HG03521 (cell line): ENCODE data around the gene TMEM128.
A peak's percentile ranks its signal among the peaks of the same experiment; 100 is the strongest.

Source experiments
- ATAC-seq: cut with Tn5 transposase; IDR thresholded peaks from one replicate; pipeline ENCODE4 v1.9.1; 2021; ENCODE audit warnings: mild to moderate bottlenecking, moderate library complexity; ENCODE audit not compliant: unreplicated experiment

The TMEM128 gene, protein sequence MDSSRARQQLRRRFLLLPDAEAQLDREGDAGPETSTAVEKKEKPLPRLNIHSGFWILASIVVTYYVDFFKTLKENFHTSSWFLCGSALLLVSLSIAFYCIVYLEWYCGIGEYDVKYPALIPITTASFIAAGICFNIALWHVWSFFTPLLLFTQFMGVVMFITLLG

GRCh38 chr4:4248029-4248884 is at the start of gene TMEM128:
TSS of gene TMEM128 (minus strand) at chr4:4248223. CDS start at chr4:4248202, 21 bp downstream.
- peak; percentile 94 for ATAC-seq

DNA sequence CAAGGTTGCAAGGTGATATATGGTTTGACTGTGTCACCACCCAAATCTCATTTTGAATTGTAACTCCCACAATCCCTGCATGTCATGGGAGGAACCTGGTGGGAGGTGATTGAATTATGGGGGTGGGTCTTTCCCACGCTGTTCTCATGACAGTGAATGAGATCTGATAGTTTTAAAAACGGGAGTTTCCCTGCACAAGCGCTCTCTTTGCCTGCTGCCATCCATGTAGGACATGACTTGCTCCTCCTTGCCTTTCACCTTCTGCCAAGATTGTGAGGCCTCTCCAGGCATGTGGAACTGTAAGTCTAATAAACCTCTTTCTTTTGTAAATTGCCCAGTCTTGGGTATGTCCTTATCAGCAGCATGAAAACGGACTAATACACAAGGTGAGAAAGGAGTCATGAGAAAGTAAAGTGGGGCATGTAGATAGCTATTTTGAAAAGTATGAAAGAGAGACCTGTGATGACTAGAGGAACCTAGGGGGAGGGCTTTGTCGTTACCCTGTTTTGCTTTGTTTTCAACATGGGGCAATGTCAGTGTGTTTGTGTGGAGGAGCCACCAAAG is 48.3 kb upstream of the TMEM128 start:
- no peak for ATAC-seq

DNA sequence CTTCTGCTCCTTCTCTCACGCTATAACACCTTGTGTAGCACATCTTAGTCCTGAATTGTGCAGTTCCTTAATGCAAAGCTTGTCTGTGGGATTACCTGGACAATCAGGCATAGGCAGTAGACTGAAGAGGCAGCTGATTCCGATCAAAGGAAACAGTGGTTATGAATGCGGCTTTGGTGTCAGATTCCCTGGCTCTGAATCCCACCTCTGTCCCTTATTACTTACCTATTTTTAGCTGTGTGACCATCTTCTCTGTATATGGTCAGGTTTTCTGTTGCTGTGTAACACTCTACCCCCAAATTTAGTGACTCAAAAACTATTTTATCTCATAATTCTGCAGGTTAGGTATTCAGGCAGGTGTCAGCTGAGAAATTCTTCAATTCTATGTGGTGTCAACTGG is 45.3 kb upstream of the TMEM128 start:
- no peak for ATAC-seq

GRCh38 chr4:4289941-4290850 is 42.2 kb upstream of the TMEM128 start, which contains the start of the genes LYAR and ZBTB49:
TSS of gene LYAR (minus strand) at chr4:4290154. CDS start at chr4:4283742, 6,412 bp downstream.
TSS of gene ZBTB49 (plus strand) at chr4:4290251. CDS start at chr4:4299946, 9,695 bp downstream.
- ATAC-seq: peak; percentile 82

DNA sequence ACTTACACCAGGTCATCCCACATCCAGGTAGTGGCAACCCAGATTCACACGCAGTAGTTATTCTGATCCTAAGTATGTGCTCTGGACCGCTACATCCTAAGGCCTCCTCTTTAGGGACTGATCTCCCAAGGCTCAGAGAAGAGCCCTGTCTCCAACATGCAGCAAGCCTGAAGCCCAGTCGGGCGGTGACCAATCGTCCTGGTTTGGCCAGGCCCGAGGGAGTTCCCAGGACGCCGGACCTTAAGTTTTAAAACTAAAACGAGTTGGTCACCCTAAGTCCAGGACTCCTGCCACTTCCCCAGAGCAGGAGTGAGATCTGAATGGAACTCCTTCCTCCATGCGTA is 41.5 kb upstream of the TMEM128 start:
- no peak for ATAC-seq

GRCh38 chr4:4289055-4289454 is 41.0 kb upstream of the TMEM128 start:
- ATAC-seq: no peak

- ATAC-seq: no peak
These were observed 40.1 kb upstream of the TMEM128 start for GRCh38 chr4:4288098-4288497.

- ATAC-seq: no peak
These were observed 37.0 kb upstream of the TMEM128 start for GRCh38 chr4:4284827-4285618.

- no peak for ATAC-seq
These were observed 33.8 kb upstream of the TMEM128 start for GRCh38 chr4:4281787-4282186.

GRCh38 chr4:4277531-4277930 is 29.5 kb upstream of the TMEM128 start:
- ATAC-seq: no peak

- ATAC-seq: no peak
These were observed 26.2 kb upstream of the TMEM128 start for GRCh38 chr4:4274226-4274625.

- no peak for ATAC-seq
These were observed 23.9 kb upstream of the TMEM128 start for GRCh38 chr4:4271912-4272311.

DNA sequence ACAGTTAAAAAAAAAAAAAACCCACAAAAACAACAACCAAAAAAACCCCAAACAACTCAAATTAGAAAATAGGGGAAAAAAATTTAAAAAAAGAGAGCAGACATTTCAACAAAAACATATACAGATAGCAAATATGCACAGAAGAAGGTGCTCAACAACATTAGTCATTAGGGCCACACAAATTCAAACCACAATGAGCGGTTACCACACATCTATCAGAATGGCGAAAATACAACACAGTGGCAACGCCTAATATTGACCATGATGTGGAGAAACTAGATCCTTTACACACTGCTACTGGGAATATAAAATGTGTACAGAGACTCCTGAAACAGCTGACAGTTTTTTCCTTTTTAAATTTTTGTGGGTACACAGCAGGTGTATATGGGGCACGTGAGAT is 22.5 kb upstream of the TMEM128 start:
- no peak for ATAC-seq

GRCh38 chr4:4269856-4270255 is 21.8 kb upstream of the TMEM128 start:
- ATAC-seq: no peak

GRCh38 chr4:4269331-4269731 is 21.3 kb upstream of the TMEM128 start:
- no peak for ATAC-seq

- ATAC-seq: no peak
These were observed 20.8 kb upstream of the TMEM128 start for GRCh38 chr4:4268776-4269175.

DNA sequence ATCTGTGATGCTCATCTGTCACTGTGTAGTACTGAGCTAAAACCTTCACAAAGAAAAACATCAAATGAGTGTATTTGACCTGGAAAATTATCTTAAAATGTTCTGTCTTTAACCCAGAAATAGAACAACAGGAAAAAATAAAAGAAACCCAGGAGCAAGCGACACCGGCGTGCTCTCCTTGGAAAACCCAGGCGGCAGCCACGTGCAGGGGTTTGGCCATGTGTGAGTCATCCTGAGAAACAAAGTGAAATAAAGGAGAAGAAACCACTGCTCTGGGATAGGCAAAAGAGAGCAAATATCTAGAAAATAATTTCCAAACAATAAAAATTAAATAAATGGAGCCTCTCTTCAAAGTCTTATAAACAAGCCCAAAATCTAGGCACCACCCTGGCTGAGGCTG is 20.0 kb upstream of the TMEM128 start:
- no peak for ATAC-seq

- peak; percentile 58 for ATAC-seq
These were observed 12.2 kb upstream of the TMEM128 start for GRCh38 chr4:4260185-4260751.

DNA sequence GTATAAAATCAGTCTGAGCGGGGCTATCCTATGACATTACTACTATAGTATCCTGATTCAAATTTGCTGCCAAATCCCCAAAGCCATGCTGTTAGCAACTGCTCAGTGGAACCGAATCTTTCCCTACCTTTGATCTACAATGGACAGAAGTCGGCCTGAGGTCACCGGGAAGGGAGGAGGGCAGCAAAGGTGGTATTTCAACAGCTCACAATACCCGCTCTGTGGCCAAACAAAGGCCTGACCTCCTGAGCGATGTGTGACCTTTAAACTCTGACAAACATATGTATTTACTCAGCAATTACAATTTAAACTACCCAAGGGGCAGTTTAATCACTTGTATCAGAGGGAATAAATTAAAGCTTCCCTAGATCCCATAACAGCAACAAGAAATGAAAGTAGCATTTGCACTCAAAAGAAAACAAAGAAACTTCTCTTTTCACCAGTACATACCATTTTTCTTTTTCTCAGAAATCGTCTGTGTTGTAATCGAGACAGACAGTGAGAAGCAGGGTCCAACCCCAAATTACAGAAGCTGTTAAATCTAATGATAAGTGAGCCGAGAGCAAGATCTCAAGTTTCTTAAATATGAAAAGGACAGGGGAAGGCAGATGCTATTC is 11.6 kb upstream of the TMEM128 start:
- no peak for ATAC-seq
